SK-N-MC (cell line): Measurements from ENCODE around the gene LCN15.
"Not testable (repeated sequence)": the region's sequence is repeated elsewhere in the genome, so short reads cannot be mapped to it uniquely, and the experiment has no call there.

ENCODE experiments used
- EZH2 ChIP-seq: fragments of 200-600 bp; sonication (generic); IDR thresholded peaks from one replicate; pipeline ENCODE4 v1.6.1; 2017; ENCODE audit warnings: antibody characterized with exemption
- FOXP2 ChIP-seq: optimal IDR thresholded peaks from 2 replicates; pipeline ENCODE3; 2011; ENCODE audit warnings: mild to moderate bottlenecking, moderate library complexity; ENCODE audit not compliant: insufficient read depth; ENCODE audit errors: extremely low read length, control extremely low read depth
- POLR2AphosphoS5 ChIP-seq: IDR thresholded peaks from 2 replicates; pipeline ENCODE4 v1.6.1; 2012; ENCODE audit warnings: mild to moderate bottlenecking, low read depth, low read length, borderline replicate concordance

- not testable (repeated sequence) for TF ChIP-seq POLR2AphosphoS5, EZH2, FOXP2
Observed at GRCh38 chr9:136786983-136787382, 22.7 kb upstream of the LCN15 start.
